H1 (cell line): ENCODE data around the gene GLS. TPM values are rescaled to one million over a fixed set of nuclear protein-coding genes. Genes with fewer than 3 reads are reported as not detected.

ENCODE experiments used
- CTCF ChIA-PET: fragments of 300-600 bp; sonication (Branson Sonifier 250); formaldehyde crosslinking; loops from one replicate; lab custom pipeline; 2021; ENCODE audit not compliant: partially characterized antibody; lab: Charles Lee
- POLR2A ChIA-PET: fragments of 300-600 bp; sonication (Branson Sonifier 250); formaldehyde crosslinking; loops from one replicate; lab custom pipeline; 2021; ENCODE audit warnings: inconsistent platforms; ENCODE audit not compliant: partially characterized antibody; lab: Charles Lee
- DNase-seq, 2 experiments: peaks; one replicate each; pipeline versions ENCODE4 v3.0.0 to v3.0.0-alpha.2; 2010 to 2022; ENCODE audit warnings: low spot score in 2 of 2, low read depth in 1 of 2, mixed read lengths in 1 of 2
- FAIRE-seq: peaks from 2 replicates; lab custom pipeline; 2011; peaks lifted over from hg19 to GRCh38; lab: Jason Lieb, UNC
- H2AFZ ChIP-seq: 2 replicates; pipeline ENCODE4 v1.8.1; 2012; ENCODE audit warnings: low read length, inconsistent platforms
- H2AK5ac ChIP-seq: 2 replicates; pipeline ENCODE4 v1.6.1; 2013; ENCODE audit warnings: low read depth, low read length
- H2BK120ac ChIP-seq: replicated peaks from 2 replicates; pipeline ENCODE3; 2013; ENCODE audit warnings: low read depth, low read length, inconsistent platforms
- H2BK12ac ChIP-seq: 2 replicates; pipeline ENCODE4 v1.6.1; 2013; ENCODE audit warnings: low read depth, low read length
- H2BK15ac ChIP-seq: 2 replicates; pipeline ENCODE4 v1.6.1; 2013; ENCODE audit warnings: low read length
- H2BK20ac ChIP-seq: 2 replicates; pipeline ENCODE4 v1.6.1; 2013; ENCODE audit warnings: low read length
- H2BK5ac ChIP-seq: 2 replicates; pipeline ENCODE4 v1.6.1; 2013; ENCODE audit warnings: low read depth, low read length
- H3K14ac ChIP-seq: 2 replicates; pipeline ENCODE4 v1.6.1; 2013; ENCODE audit warnings: inconsistent platforms; ENCODE audit not compliant: insufficient read length
- H3K18ac ChIP-seq: 2 replicates; pipeline ENCODE4 v1.6.1; 2013; ENCODE audit warnings: low read length; ENCODE audit errors: extremely low read depth
- H3K23ac ChIP-seq: 2 replicates; pipeline ENCODE4 v1.6.1; 2013; ENCODE audit warnings: inconsistent platforms; ENCODE audit not compliant: insufficient read length
- H3K23me2 ChIP-seq: 2 replicates; pipeline ENCODE4 v1.6.1; 2013; ENCODE audit warnings: low read depth, low read length
- H3K27ac ChIP-seq: 2 replicates; pipeline ENCODE4 v1.6.1; 2011; ENCODE audit warnings: low read depth, low read length, inconsistent platforms
- H3K27me3 ChIP-seq, 4 experiments: replicated peaks in 1 of 4; 1 replicate in 1 of 4; 2 replicates in 3 of 4; pipeline versions ENCODE4 v1.6.1 to v1.8.1; 2011 to 2013; ENCODE audit warnings: low read length in 3 of 4, mild to moderate bottlenecking in 3 of 4, inconsistent platforms in 2 of 4, mixed read lengths in 2 of 4, moderate library complexity in 1 of 4; ENCODE audit not compliant: control insufficient read depth in 3 of 4, insufficient read depth in 3 of 4; ENCODE audit errors: extremely low read depth in 1 of 4
- H3K36me3 ChIP-seq, 4 experiments: 2 replicates each; pipeline versions ENCODE4 v1.6.1 to v1.8.1; 2011 to 2013; ENCODE audit warnings: mild to moderate bottlenecking in 4 of 4, low read length in 3 of 4, moderate library complexity in 2 of 4, control low read depth in 1 of 4, inconsistent platforms in 1 of 4; ENCODE audit not compliant: insufficient read depth in 4 of 4, control insufficient read depth in 2 of 4
- H3K4ac ChIP-seq: replicated peaks from 2 replicates; pipeline ENCODE3; 2013; ENCODE audit warnings: low read length, low read depth, mixed read lengths, inconsistent platforms; ENCODE audit not compliant: insufficient read length
- H3K4me1 ChIP-seq, 4 experiments: replicated peaks in 1 of 4; 1 replicate in 1 of 4; 2 replicates in 3 of 4; pipeline versions ENCODE4 v1.6.1 to v1.8.1; 2011 to 2013; ENCODE audit warnings: low read length in 3 of 4, inconsistent platforms in 2 of 4, mixed read lengths in 1 of 4; ENCODE audit not compliant: insufficient read depth in 4 of 4, control insufficient read depth in 3 of 4
- H3K4me2 ChIP-seq, 2 experiments: 2 replicates each; pipeline versions ENCODE4 v1.6.1 to v1.8.1; 2011 to 2013; ENCODE audit warnings: low read depth in 2 of 2, low read length in 2 of 2, control low read depth in 1 of 2, inconsistent platforms in 1 of 2, mild to moderate bottlenecking in 1 of 2; ENCODE audit not compliant: insufficient read depth in 1 of 2
- H3K4me3 ChIP-seq, 4 experiments: fragments of 200-600, 300-600 bp in 1 of 4; sonication (generic), shearing (Covaris generic), sonication (Bioruptor Twin) in 1 of 4; 2 replicates each; pipeline versions ENCODE4 v1.5.1 to v1.8.1; 2011 to 2016; ENCODE audit warnings: low read length in 4 of 4, low read depth in 3 of 4, control low read depth in 2 of 4, inconsistent platforms in 2 of 4, mild to moderate bottlenecking in 2 of 4, mixed read lengths in 1 of 4, moderate library complexity in 1 of 4; ENCODE audit not compliant: insufficient read depth in 2 of 4; ENCODE audit errors: extremely low read depth in 1 of 4
- H3K56ac ChIP-seq: replicated peaks from 2 replicates; pipeline ENCODE3; 2013; ENCODE audit warnings: low read depth, mild to moderate bottlenecking, mixed read lengths, low read length, inconsistent platforms; ENCODE audit not compliant: insufficient read length
- H3K79me1 ChIP-seq: 2 replicates; pipeline ENCODE4 v1.6.1; 2013; ENCODE audit warnings: low read depth, low read length, control low read depth
- H3K79me2 ChIP-seq, 2 experiments: 2 replicates each; pipeline versions ENCODE4 v1.6.1 to v1.8.1; 2012 to 2013; ENCODE audit warnings: low read length in 2 of 2, mild to moderate bottlenecking in 2 of 2, inconsistent platforms in 1 of 2; ENCODE audit not compliant: insufficient read depth in 2 of 2, control insufficient read depth in 1 of 2
- H3K9ac ChIP-seq, 4 experiments: replicated peaks in 1 of 4; 1 replicate in 1 of 4; 2 replicates in 3 of 4; pipeline versions ENCODE4 v1.6.1 to v1.8.1; 2011 to 2013; ENCODE audit warnings: low read depth in 3 of 4, low read length in 3 of 4, control low read depth in 2 of 4, mild to moderate bottlenecking in 2 of 4, moderate library complexity in 2 of 4, inconsistent platforms in 1 of 4; ENCODE audit errors: extremely low read depth in 1 of 4
- H3K9me3 ChIP-seq, 2 experiments: 2 replicates each; pipeline versions ENCODE4 v1.6.1 to v1.8.1; 2012 to 2013; ENCODE audit warnings: mild to moderate bottlenecking in 2 of 2, moderate library complexity in 2 of 2, control low read depth in 1 of 2, inconsistent platforms in 1 of 2, low read depth in 1 of 2, low read length in 1 of 2, mixed read lengths in 1 of 2; ENCODE audit not compliant: insufficient read depth in 2 of 2
- H4K20me1 ChIP-seq, 2 experiments: replicated peaks in 1 of 2; 2 replicates each; pipeline versions ENCODE3 to v1.8.1; 2011 to 2013; ENCODE audit warnings: inconsistent platforms in 2 of 2, low read length in 2 of 2, mild to moderate bottlenecking in 1 of 2; ENCODE audit not compliant: insufficient read depth in 2 of 2, control insufficient read depth in 1 of 2
- H4K5ac ChIP-seq: 2 replicates; pipeline ENCODE4 v1.6.1; 2013; ENCODE audit warnings: low read length, low read depth, mixed read lengths, inconsistent platforms; ENCODE audit not compliant: insufficient read length
- H4K8ac ChIP-seq: 2 replicates; pipeline ENCODE4 v1.8.0; 2013; ENCODE audit warnings: mild to moderate bottlenecking, moderate library complexity, low read length, inconsistent platforms; ENCODE audit not compliant: insufficient read depth; ENCODE audit errors: extremely low read depth
- H4K91ac ChIP-seq: replicated peaks from 2 replicates; pipeline ENCODE3; 2013; ENCODE audit warnings: low read length, mixed read lengths, inconsistent platforms; ENCODE audit not compliant: insufficient read length
- ASH2L ChIP-seq: fragments of 200-600, 300-600 bp; sonication (generic); IDR thresholded peaks from one replicate; pipeline ENCODE4 v1.7.1; 2017; ENCODE audit warnings: low read length
- BCL11A ChIP-seq, 2 experiments: IDR thresholded peaks; one replicate each; pipeline ENCODE4 v1.6.1; 2011; ENCODE audit warnings: low read depth in 2 of 2, low read length in 2 of 2, mild to moderate bottlenecking in 2 of 2
- FOSL1 ChIP-seq: IDR thresholded peaks from 2 replicates; pipeline ENCODE4 v1.6.1; 2011; ENCODE audit warnings: mild to moderate bottlenecking, low read depth, low read length, moderate library complexity; ENCODE audit not compliant: insufficient read depth
- GABPA ChIP-seq: IDR thresholded peaks from 2 replicates; pipeline ENCODE4 v1.6.1; 2011; ENCODE audit warnings: mild to moderate bottlenecking, low read length, moderate library complexity, borderline replicate concordance; ENCODE audit not compliant: insufficient read depth
- GTF2F1 ChIP-seq: IDR thresholded peaks from 2 replicates; pipeline ENCODE4 v1.6.1; 2012; ENCODE audit warnings: low read depth, low read length, improper control_type of control experiment, borderline replicate concordance
- MAFK ChIP-seq: IDR thresholded peaks from 2 replicates; pipeline ENCODE4 v1.6.1; 2012; ENCODE audit warnings: low read depth, mild to moderate bottlenecking, improper control_type of control experiment, low read length
- PHF8 ChIP-seq: fragments of 200-600 bp; sonication (generic); conservative IDR thresholded peaks from 2 replicates; pipeline ENCODE4 v1.7.1; 2012; ENCODE audit warnings: low read depth, mild to moderate bottlenecking, inconsistent platforms, low read length, moderate library complexity
- POU5F1 ChIP-seq: IDR thresholded peaks from 2 replicates; pipeline ENCODE4 v1.6.1; 2011; ENCODE audit warnings: low read depth, mild to moderate bottlenecking, low read length, moderate library complexity
- RAD21 ChIP-seq, 2 experiments: IDR thresholded peaks in 1 of 2; conservative IDR thresholded peaks in 1 of 2; 2 replicates each; pipeline ENCODE4 v1.6.1; 2011; ENCODE audit warnings: low read depth in 2 of 2, low read length in 2 of 2, improper control_type of control experiment in 1 of 2, inconsistent platforms in 1 of 2, mild to moderate bottlenecking in 1 of 2, moderate library complexity in 1 of 2
- TBP ChIP-seq: IDR thresholded peaks from 2 replicates; pipeline ENCODE4 v1.6.1; 2011; ENCODE audit warnings: low read depth, low read length, improper control_type of control experiment
- YY1 ChIP-seq: IDR thresholded peaks from 2 replicates; pipeline ENCODE4 v1.6.1; 2011; ENCODE audit warnings: low read depth, mild to moderate bottlenecking, low read length
- ZNF274 ChIP-seq: IDR thresholded peaks from 2 replicates; pipeline ENCODE4 v1.7.0; 2012; ENCODE audit warnings: low read length, borderline replicate concordance; ENCODE audit errors: extremely low read depth
- WGBS, 2 experiments: shearing (Covaris generic) in 1 of 2; methylation state at CpG; one replicate each; pipeline versions ENCODE4 v1.1.6 to v1.1.7; 2013 to 2015; ENCODE audit warnings: low lambda C conversion rate in 2 of 2, mixed read lengths in 2 of 2, inconsistent platforms in 1 of 2, low coverage in 1 of 2, missing lambda C conversion rate in 1 of 2; ENCODE audit not compliant: insufficient replicate concordance in 2 of 2, insufficient coverage in 1 of 2, insufficient read length in 1 of 2; ENCODE audit errors: extremely low coverage in 1 of 2, missing lambda C conversion rate in 1 of 2; 5-methylcytosine and 5-hydroxymethylcytosine counted together
- polyA plus RNA-seq, 7 experiments: library from polyadenylated mRNA; depleted of rRNA in 3 of 7; stranded (reverse) in 5 of 7; unstranded in 2 of 7; fragments of >200 nt in 5 of 7; fragments of 200-250 nt in 2 of 7; gene quantifications; 1 replicate in 5 of 7; 2 replicates in 1 of 7; 4 replicates in 1 of 7; pipeline versions ENCODE4 v1.2.1 to v1.2.3, GENCODE V29; 2011 to 2013; ENCODE audit warnings: missing spikeins in 2 of 7, mixed read lengths in 2 of 7
- total RNA-seq: library from RNA; stranded (reverse); fragmentation: NEBNext Ultra II Directional; extraction: Animal tissue kit (Norgen Biotek cat#: 25700); gene quantifications from 2 replicates; pipeline ENCODE4 v1.2.1, GENCODE V29; 2021

GLS gene
- total and polyA plus RNA-seq, 2 of the 8 experiments (the other 6 are each of a cell fraction or from before 2014, with no cell fraction given) = 15.7 to 89.8 TPM

- peak; percentile 91 for FAIRE-seq
- H3K4me3 ChIP-seq = peak overlapping the region in 1 of 4 experiments; percentile 38; a peak in 2 of 8 replicates
- H3K4me1 ChIP-seq = peaks cover 2 to 14% (median 9%) of the 10 kb centered on the region in 4 experiments; a peak in 6 of 7 replicates
- TF ChIP-seq ZNF274 (no peak), POU5F1 (no peak), MAFK (no peak), GABPA (no peak), PHF8 (no peak), GTF2F1 (no peak), FOSL1 (no peak), RAD21 (IDR thresholded peaks at IDR 0.05 in 1 of 2, conservative IDR thresholded peaks at IDR 0.05 in 1 of 2; ENCODE audit: low read depth in 2 of 2, low read length in 2 of 2) (no peak), BCL11A (IDR thresholded peaks at IDR 0.05; ENCODE audit: low read depth in 2 of 2, low read length in 2 of 2) (no peak), TBP (no peak), ASH2L (peak; percentile 37), YY1 (no peak)
These were observed 19.5 kb upstream of the GLS start for GRCh38 chr2:190860985-190861680.

More at GRCh38 chr2:190860985-190861680, 19.5 kb upstream of the GLS start:
- Histone ChIP-seq H2AK5ac (no peak overlapping the region), H3K14ac (no peak overlapping the region), H3K79me1 (no peaks in the 10 kb centered on the region), H2AFZ (no peak overlapping the region), H2BK12ac (no peak overlapping the region), H3K18ac (no peak overlapping the region), H4K91ac (no peak overlapping the region), H3K9ac (no peak overlapping the region), H3K23ac (no peak overlapping the region), H3K27ac (no peak overlapping the region), H3K79me2 (no peaks in the 10 kb centered on the region), H3K9me3 (no peaks in the 10 kb centered on the region; a peak in 1 of 4 replicates), H2BK15ac (no peak overlapping the region), H4K20me1 (no peaks in the 10 kb centered on the region), H3K56ac (no peak overlapping the region), H3K4me2 (peak overlapping the region; percentile 15 to 50), H4K8ac (no peak overlapping the region), H3K23me2 (no peaks in the 10 kb centered on the region), H3K36me3 (no peaks in the 10 kb centered on the region), H3K4ac (no peak overlapping the region), H4K5ac (no peak overlapping the region), H2BK5ac (peak overlapping the region; percentile 2; the same call in 1 of the 2 replicates), H3K27me3 (no peaks in the 10 kb centered on the region), H2BK120ac (no peak overlapping the region), H2BK20ac (no peak overlapping the region)
- ChIA-PET CTCF (interaction anchor here (4.2 kb wide), 1 partner anchor 11 kb away, joined by 25 read pairs; no protein-coding TSS in a partner anchor), POLR2A (interaction anchor here (0.7 to 7.1 kb wide), 4 partner anchors 8 to 20 kb away, joined by 3 to 64 read pairs (median 12); partner anchors contain the start of gene GLS)
- DNase-seq = peak in 1 of 2 experiments; percentile 67
- WGBS, 2 experiments = 17% methylated on average over 5 of the region's 5 CpGs; no CpG with 5 or more reads in 1 of the 2 experiments
